GM10248 (cell line): ENCODE data around the gene ACOX3.

Experiments
- CTCF ChIA-PET: fragments of 300-600 bp; sonication (Branson Sonifier 250); formaldehyde crosslinking; extraction: SDS; loops from one replicate; lab custom pipeline; 2021; ENCODE audit warnings: antibody characterized with exemption; lab: Yijun Ruan, JAX
- POLR2A ChIA-PET: fragments of 350-650 bp; sonication (Branson Sonifier 250); formaldehyde crosslinking; extraction: SDS; loops from one replicate; lab custom pipeline; 2020; ENCODE audit warnings: antibody characterized with exemption; lab: Yijun Ruan, JAX
- DNase-seq: peaks from one replicate; pipeline ENCODE4 v3.0.0; 2012; ENCODE audit errors: extremely low spot score
- TF ChIP-seq, protein P1 (sequence below): IDR thresholded peaks from 2 replicates; pipeline ENCODE4 v1.5.1; 2012; ENCODE audit warnings: mild to moderate bottlenecking, low read depth; ENCODE audit errors: extremely low read depth, missing control alignments, control extremely low read depth

Gene ACOX3

DNA sequence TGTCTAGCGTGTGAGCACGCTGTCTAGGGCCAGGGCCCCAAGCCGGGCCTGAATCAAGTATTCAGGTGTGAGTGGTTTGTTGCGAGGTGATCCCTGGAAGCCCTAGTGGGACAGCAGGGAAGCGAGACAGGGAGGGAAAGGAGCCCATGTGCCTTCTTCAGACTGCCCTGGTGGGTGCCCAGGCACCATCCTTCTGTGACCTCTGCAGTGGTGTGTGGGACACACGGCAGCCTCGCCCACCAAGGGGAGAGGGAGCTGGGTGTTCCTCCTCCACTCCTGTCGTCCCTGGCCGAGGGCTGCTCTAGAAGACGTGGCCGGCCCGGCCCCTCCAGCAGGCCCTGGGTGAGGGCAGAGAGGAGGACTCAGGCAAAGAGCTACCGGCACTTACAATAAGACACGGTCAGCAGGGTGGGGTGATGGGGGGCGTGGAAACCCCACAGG lies 123.6 kb downstream of the ACOX3 start:
- no peak for DNase-seq
- CTCF ChIA-PET: no interaction called here
- TF ChIP-seq, protein P1, sequence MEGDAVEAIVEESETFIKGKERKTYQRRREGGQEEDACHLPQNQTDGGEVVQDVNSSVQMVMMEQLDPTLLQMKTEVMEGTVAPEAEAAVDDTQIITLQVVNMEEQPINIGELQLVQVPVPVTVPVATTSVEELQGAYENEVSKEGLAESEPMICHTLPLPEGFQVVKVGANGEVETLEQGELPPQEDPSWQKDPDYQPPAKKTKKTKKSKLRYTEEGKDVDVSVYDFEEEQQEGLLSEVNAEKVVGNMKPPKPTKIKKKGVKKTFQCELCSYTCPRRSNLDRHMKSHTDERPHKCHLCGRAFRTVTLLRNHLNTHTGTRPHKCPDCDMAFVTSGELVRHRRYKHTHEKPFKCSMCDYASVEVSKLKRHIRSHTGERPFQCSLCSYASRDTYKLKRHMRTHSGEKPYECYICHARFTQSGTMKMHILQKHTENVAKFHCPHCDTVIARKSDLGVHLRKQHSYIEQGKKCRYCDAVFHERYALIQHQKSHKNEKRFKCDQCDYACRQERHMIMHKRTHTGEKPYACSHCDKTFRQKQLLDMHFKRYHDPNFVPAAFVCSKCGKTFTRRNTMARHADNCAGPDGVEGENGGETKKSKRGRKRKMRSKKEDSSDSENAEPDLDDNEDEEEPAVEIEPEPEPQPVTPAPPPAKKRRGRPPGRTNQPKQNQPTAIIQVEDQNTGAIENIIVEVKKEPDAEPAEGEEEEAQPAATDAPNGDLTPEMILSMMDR: no peak
- POLR2A ChIA-PET: no interaction called here
